ENCODE measurements around the gene SERP1. TPM values are rescaled to one million over a fixed set of nuclear protein-coding genes. Genes with fewer than 3 reads are reported as not detected.

SERP1 gene
- total and polyA plus RNA-seq, 12 donors = 47.0 to 580 (median 186) TPM

GRCh38 chr3:150523538-150523937 is 22.8 kb downstream of the SERP1 start:
- Histone ChIP-seq H3K27me3 (no peaks in the 10 kb centered on the region), H3K4me1 (replicated peaks in 1 of 2) (no peaks in the 10 kb centered on the region), H3K4me3 (no peak overlapping the region), H3K27ac (no peak overlapping the region), H3K36me3 (replicated peaks in 1 of 2) (no peaks in the 10 kb centered on the region), H3K9me3 (replicated peaks in 1 of 3) (no peaks in the 10 kb centered on the region)
- 38 to 55% (median 49%) methylated on average over 2 of the region's 2 CpGs for WGBS, 4 donors
- peak in 1 of 7 donors; percentile 13 for DNase-seq
- TF ChIP-seq POLR2A (IDR thresholded peaks at IDR 0.05) = no peak
- intact Hi-C loops (cut with DNase I) = no loop called here

DNA sequence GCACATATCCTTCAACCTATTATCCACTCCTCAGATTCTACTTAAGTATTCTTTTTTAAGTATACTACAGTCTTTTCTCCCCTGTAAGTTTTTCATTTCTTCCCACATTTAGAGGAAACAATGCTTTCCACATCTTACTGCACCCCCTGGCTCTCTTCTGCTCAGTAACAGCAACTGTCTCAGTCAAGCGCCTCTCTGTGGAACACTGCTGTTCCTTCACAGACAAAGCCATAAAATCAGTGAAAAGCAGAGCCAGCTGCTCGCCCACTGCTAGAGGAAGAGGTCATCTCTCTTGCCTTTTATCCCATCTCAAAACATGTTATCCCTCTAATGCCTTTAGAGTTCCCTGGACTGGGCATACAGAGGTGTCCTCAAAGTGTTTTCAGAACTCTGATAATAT is 24.8 kb downstream of the SERP1 start:
- Histone ChIP-seq H3K36me3 (replicated peaks in 1 of 2) (no peaks in the 10 kb centered on the region), H3K9me3 (replicated peaks in 1 of 3) (no peaks in the 10 kb centered on the region), H3K27me3 (no peaks in the 10 kb centered on the region), H3K4me3 (no peak overlapping the region), H3K27ac (no peak overlapping the region), H3K4me1 (replicated peaks in 1 of 2) (no peaks in the 10 kb centered on the region)
- 56 to 72% (median 64%) methylated on average over 2 of the region's 2 CpGs for WGBS, 4 donors
- no peak for TF ChIP-seq POLR2A (IDR thresholded peaks at IDR 0.05)
- TF ChIP-seq, protein P1, sequence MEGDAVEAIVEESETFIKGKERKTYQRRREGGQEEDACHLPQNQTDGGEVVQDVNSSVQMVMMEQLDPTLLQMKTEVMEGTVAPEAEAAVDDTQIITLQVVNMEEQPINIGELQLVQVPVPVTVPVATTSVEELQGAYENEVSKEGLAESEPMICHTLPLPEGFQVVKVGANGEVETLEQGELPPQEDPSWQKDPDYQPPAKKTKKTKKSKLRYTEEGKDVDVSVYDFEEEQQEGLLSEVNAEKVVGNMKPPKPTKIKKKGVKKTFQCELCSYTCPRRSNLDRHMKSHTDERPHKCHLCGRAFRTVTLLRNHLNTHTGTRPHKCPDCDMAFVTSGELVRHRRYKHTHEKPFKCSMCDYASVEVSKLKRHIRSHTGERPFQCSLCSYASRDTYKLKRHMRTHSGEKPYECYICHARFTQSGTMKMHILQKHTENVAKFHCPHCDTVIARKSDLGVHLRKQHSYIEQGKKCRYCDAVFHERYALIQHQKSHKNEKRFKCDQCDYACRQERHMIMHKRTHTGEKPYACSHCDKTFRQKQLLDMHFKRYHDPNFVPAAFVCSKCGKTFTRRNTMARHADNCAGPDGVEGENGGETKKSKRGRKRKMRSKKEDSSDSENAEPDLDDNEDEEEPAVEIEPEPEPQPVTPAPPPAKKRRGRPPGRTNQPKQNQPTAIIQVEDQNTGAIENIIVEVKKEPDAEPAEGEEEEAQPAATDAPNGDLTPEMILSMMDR (IDR thresholded peaks at IDR 0.05) = no peak
- intact Hi-C loops (cut with DNase I) = no loop called here
- no peak for DNase-seq

GRCh38 chr3:150520408-150520807 is 25.9 kb downstream of the SERP1 start:
- WGBS, 4 donors = 83 to 88% (median 86%) methylated on average over 16 to 24 of the region's 24 CpGs
- H3K4me3 ChIP-seq = no peak overlapping the region
- intact Hi-C loops (cut with DNase I) = no loop called here
- no peak overlapping the region for H3K27ac ChIP-seq
- H3K27me3 ChIP-seq = no peaks in the 10 kb centered on the region
- H3K4me1 ChIP-seq (replicated peaks in 1 of 2) = no peaks in the 10 kb centered on the region
- H3K36me3 ChIP-seq (replicated peaks in 1 of 2) = no peaks in the 10 kb centered on the region
- TF ChIP-seq, protein P1 (IDR thresholded peaks at IDR 0.05) = no peak
- no peak for TF ChIP-seq POLR2A (IDR thresholded peaks at IDR 0.05)
- no peak for DNase-seq
- H3K9me3 ChIP-seq (replicated peaks in 1 of 3) = no peaks in the 10 kb centered on the region

DNA sequence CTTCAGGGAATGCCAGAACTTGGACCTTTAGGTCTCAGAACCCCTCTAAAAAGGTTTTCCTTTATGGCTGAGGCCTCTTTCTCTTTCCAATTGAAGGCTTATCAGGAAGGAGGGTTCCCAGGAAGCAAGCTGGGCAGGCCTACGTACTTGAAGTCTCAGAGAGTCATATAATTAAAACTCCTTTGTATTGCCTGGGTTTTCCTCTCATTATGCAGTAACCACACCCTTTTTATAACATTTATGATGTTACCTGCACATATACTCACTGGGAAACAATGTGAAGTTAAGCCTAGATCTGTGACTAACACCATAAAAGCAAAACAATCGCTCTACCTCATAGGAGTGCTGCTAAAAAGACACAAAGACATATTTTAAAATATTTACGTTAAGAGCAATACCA is 27.3 kb downstream of the SERP1 start:
- H3K4me1 ChIP-seq (replicated peaks in 1 of 2) = no peaks in the 10 kb centered on the region
- no peaks in the 10 kb centered on the region for H3K27me3 ChIP-seq
- TF ChIP-seq, protein P1 (IDR thresholded peaks at IDR 0.05) = no peak
- no peak for TF ChIP-seq POLR2A (IDR thresholded peaks at IDR 0.05)
- 88 to 93% (median 92%) methylated on average over 3 of the region's 3 CpGs for WGBS, 4 donors
- no peaks in the 10 kb centered on the region for H3K36me3 ChIP-seq (replicated peaks in 1 of 2)
- H3K27ac ChIP-seq = no peak overlapping the region
- intact Hi-C loops (cut with DNase I) = no loop called here
- no peak overlapping the region for H3K4me3 ChIP-seq
- H3K9me3 ChIP-seq (replicated peaks in 1 of 3) = no peaks in the 10 kb centered on the region
- no peak for DNase-seq

GRCh38 chr3:150515210-150515609 is 31.1 kb downstream of the SERP1 start:
- Histone ChIP-seq H3K27me3 (no peaks in the 10 kb centered on the region), H3K27ac (no peak overlapping the region), H3K4me1 (replicated peaks in 1 of 2) (no peaks in the 10 kb centered on the region), H3K9me3 (replicated peaks in 1 of 3) (no peaks in the 10 kb centered on the region), H3K4me3 (no peak overlapping the region), H3K36me3 (replicated peaks in 1 of 2) (no peaks in the 10 kb centered on the region)
- TF ChIP-seq POLR2A (IDR thresholded peaks at IDR 0.05) = no peak
- TF ChIP-seq, protein P1 (IDR thresholded peaks at IDR 0.05) = no peak
- intact Hi-C loops (cut with DNase I) = no loop called here
- DNase-seq = no peak
- WGBS, 4 donors = 89 to 95% (median 93%) methylated on average over 4 of the region's 4 CpGs

Measured in adrenal gland (tissue), 12 donors.